OCI-LY3 (cell line): Measurements from ENCODE around the gene TGFBRAP1.
"Not testable (repeated sequence)": the region's sequence is repeated elsewhere in the genome, so short reads cannot be mapped to it uniquely, and the experiment has no call there.

Source experiments
- H2AFZ ChIP-seq: fragments of 200-600, 300-600 bp; shearing (Covaris generic); 2 replicates; pipeline ENCODE4 v1.6.0; 2014; ENCODE audit warnings: antibody characterized with exemption, low read depth, low read length
- H3K27ac ChIP-seq: fragments of 200-600, 300-600 bp; sonication (generic); 2 replicates; pipeline ENCODE4 v1.5.1; 2014; ENCODE audit warnings: mild to moderate bottlenecking, low read length, moderate library complexity, mixed read lengths
- H3K27me3 ChIP-seq: fragments of 200-600, 300-600 bp; sonication (generic); 2 replicates; pipeline ENCODE4 v1.6.1; 2014; ENCODE audit warnings: low read depth, low read length, mixed read lengths
- H3K36me3 ChIP-seq: fragments of 200-600, 300-600 bp; sonication (generic); replicated peaks from 2 replicates; pipeline ENCODE3; 2014; ENCODE audit warnings: low read depth, low read length, mixed read lengths
- H3K4me1 ChIP-seq: fragments of 300-600, 200-600 bp; sonication (generic); 2 replicates; pipeline ENCODE4 v1.6.1; 2014; ENCODE audit warnings: low read length, mixed read lengths
- H3K4me2 ChIP-seq: fragments of 200-600, 300-600 bp; sonication (generic); 2 replicates; pipeline ENCODE4 v1.6.1; 2014; ENCODE audit warnings: low read length, mixed read lengths
- H3K4me3 ChIP-seq: fragments of 300-600, 200-600 bp; sonication (generic); 2 replicates; pipeline ENCODE4 v1.5.1; 2014; ENCODE audit warnings: antibody characterized with exemption, mild to moderate bottlenecking, low read length, moderate library complexity
- H3K79me2 ChIP-seq: fragments of 300-600, 200-600 bp; shearing (Covaris generic); 2 replicates; pipeline ENCODE4 v1.6.1; 2014; ENCODE audit warnings: mild to moderate bottlenecking, low read length, mixed read lengths
- H3K9ac ChIP-seq: fragments of 300-600, 200-600 bp; shearing (Covaris generic); 2 replicates; pipeline ENCODE4 v1.6.0; 2014; ENCODE audit warnings: mild to moderate bottlenecking, low read length, moderate library complexity
- H3K9me3 ChIP-seq: fragments of 200-600, 300-600 bp; shearing (Covaris generic); 2 replicates; pipeline ENCODE4 v1.6.1; 2014; ENCODE audit warnings: low read length, mixed read lengths; ENCODE audit not compliant: insufficient read depth
- H4K20me1 ChIP-seq: fragments of 200-600, 300-600 bp; sonication (generic); 2 replicates; pipeline ENCODE4 v1.6.1; 2016; ENCODE audit warnings: low read length, mixed read lengths; ENCODE audit not compliant: insufficient read depth
- EZH2phosphoT487 ChIP-seq: fragments of 200-600 bp; shearing (Covaris generic); IDR thresholded peaks from 2 replicates; pipeline ENCODE4 v1.6.1; 2018; ENCODE audit warnings: antibody characterized with exemption, mixed run types, low read depth
- TF ChIP-seq, protein P1 (sequence below): fragments of 200-600, 300-600 bp; sonication (generic); IDR thresholded peaks from 2 replicates; pipeline ENCODE4 v1.5.1; 2014; ENCODE audit warnings: antibody characterized with exemption, low read length, low read depth

Gene TGFBRAP1

GRCh38 chr2:105252271-105252670 is 77.3 kb downstream of the TGFBRAP1 start:
- Histone ChIP-seq H3K27me3 (no peaks in the 10 kb centered on the region), H3K9me3 (no peaks in the 10 kb centered on the region), H3K4me1 (peaks cover 7% of the 10 kb centered on the region), H3K4me2 (no peak overlapping the region), H3K36me3 (no peaks in the 10 kb centered on the region), H4K20me1 (no peaks in the 10 kb centered on the region), H3K9ac (no peak overlapping the region), H3K27ac (no peak overlapping the region), H3K4me3 (no peak overlapping the region), H3K79me2 (no peaks in the 10 kb centered on the region), H2AFZ (no peak overlapping the region)
- no peak for TF ChIP-seq EZH2phosphoT487
- TF ChIP-seq, protein P1, sequence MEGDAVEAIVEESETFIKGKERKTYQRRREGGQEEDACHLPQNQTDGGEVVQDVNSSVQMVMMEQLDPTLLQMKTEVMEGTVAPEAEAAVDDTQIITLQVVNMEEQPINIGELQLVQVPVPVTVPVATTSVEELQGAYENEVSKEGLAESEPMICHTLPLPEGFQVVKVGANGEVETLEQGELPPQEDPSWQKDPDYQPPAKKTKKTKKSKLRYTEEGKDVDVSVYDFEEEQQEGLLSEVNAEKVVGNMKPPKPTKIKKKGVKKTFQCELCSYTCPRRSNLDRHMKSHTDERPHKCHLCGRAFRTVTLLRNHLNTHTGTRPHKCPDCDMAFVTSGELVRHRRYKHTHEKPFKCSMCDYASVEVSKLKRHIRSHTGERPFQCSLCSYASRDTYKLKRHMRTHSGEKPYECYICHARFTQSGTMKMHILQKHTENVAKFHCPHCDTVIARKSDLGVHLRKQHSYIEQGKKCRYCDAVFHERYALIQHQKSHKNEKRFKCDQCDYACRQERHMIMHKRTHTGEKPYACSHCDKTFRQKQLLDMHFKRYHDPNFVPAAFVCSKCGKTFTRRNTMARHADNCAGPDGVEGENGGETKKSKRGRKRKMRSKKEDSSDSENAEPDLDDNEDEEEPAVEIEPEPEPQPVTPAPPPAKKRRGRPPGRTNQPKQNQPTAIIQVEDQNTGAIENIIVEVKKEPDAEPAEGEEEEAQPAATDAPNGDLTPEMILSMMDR = no peak

DNA sequence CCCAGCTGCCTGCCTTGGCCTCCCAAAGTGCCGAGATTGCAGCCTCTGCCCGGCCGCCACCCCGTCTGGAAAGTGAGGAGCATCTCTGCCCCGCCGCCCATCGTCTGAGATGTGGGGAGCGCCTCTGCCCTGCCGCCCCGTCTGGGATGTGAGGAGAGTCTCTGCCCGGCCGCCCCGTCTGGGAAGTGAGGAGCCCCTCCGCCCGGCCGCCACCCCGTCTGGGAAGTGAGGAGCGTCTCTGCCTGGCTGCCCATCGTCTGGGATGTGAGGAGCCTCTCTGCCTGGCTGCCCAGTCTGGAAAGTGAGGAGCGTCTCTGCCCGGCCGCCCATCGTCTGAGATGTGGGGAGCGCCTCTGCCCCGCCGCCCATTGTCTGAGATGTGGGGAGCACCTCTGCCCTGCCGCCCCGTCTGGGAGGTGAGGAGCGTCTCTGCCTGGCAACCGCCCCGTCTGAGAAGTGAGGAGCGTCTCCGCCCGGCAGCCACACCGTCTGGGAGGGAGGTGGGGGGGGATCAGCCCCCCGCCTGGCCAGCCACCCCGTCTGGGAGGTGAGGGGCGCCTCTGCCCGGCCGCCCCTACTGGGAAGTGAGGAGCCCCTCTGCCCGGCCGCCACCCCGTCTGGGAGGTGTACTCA is 78.4 kb downstream of the TGFBRAP1 start:
- not testable (repeated sequence) for H3K27me3 ChIP-seq, H3K36me3 ChIP-seq, H3K4me1 ChIP-seq, H3K79me2 ChIP-seq, H3K4me2 ChIP-seq, H4K20me1 ChIP-seq, H3K27ac ChIP-seq, H3K4me3 ChIP-seq, H3K9me3 ChIP-seq, H3K9ac ChIP-seq, H2AFZ ChIP-seq

GRCh38 chr2:105249891-105250290 is 79.6 kb downstream of the TGFBRAP1 start:
- Histone ChIP-seq H3K9me3 (no peaks in the 10 kb centered on the region), H2AFZ (no peak overlapping the region), H4K20me1 (no peaks in the 10 kb centered on the region), H3K4me1 (peaks cover 9% of the 10 kb centered on the region), H3K4me2 (no peak overlapping the region), H3K27ac (no peak overlapping the region), H3K79me2 (no peaks in the 10 kb centered on the region), H3K9ac (no peak overlapping the region), H3K27me3 (no peaks in the 10 kb centered on the region), H3K4me3 (no peak overlapping the region), H3K36me3 (no peaks in the 10 kb centered on the region)
- TF ChIP-seq, protein P1 = no peak
- TF ChIP-seq EZH2phosphoT487 = no peak

GRCh38 chr2:105249181-105249580 is 80.4 kb downstream of the TGFBRAP1 start:
- no peak for TF ChIP-seq EZH2phosphoT487
- TF ChIP-seq, protein P1 = no peak
- Histone ChIP-seq H3K79me2 (no peaks in the 10 kb centered on the region), H4K20me1 (no peaks in the 10 kb centered on the region), H3K27ac (no peak overlapping the region), H3K4me2 (no peak overlapping the region), H3K9ac (no peak overlapping the region), H3K9me3 (no peaks in the 10 kb centered on the region), H3K4me1 (peaks cover 12% of the 10 kb centered on the region), H3K27me3 (no peaks in the 10 kb centered on the region), H3K36me3 (no peaks in the 10 kb centered on the region), H2AFZ (no peak overlapping the region), H3K4me3 (no peak overlapping the region)
